WTC11 (cell line): ENCODE results near the gene ARHGAP40.

Source experiments
- CTCF ChIP-seq: fragments of 200-600 bp; IDR thresholded peaks from 2 replicates; pipeline ENCODE4 v1.8.0; 2022; ENCODE audit warnings: antibody characterized with exemption
- TEAD1 ChIP-seq: sonication (generic); formaldehyde crosslinking; IDR thresholded peaks from 2 replicates; pipeline ENCODE4 v1.8.0; 2022; ENCODE audit warnings: mild to moderate bottlenecking, missing genetic modification reagents
- ZNF396 ChIP-seq: fragments of 250-450 bp; sonication (Bioruptor Pico); IDR thresholded peaks from 2 replicates; pipeline ENCODE4 v1.8.0; 2021; ENCODE audit warnings: mild to moderate bottlenecking, moderate library complexity, borderline replicate concordance

- TF ChIP-seq ZNF396 (CRISPR knock-in tag) (no peak), CTCF (no peak), TEAD1 (CRISPR knock-in tag) (no peak)
Observed at GRCh38 chr20:38630727-38631126, 29.1 kb downstream of the ARHGAP40 start.
